ENCODE measurements around the gene PHACTR1.

GRCh38 chr6:13307508-13307995 lies 591.0 kb downstream of the PHACTR1 start:
- TF ChIP-seq CTCF (conservative IDR thresholded peaks at IDR 0.05 in 1 of 2, IDR thresholded peaks at IDR 0.05 in 1 of 2; ENCODE audit: low read depth in 1 of 2, low read length in 2 of 2) (no peak), EZH2 (IDR thresholded peaks at IDR 0.05; ENCODE audit: low read length, missing control alignments) (no peak)

All from fibroblast of lung (primary cell).